Activated CD4-positive, alpha-beta T cell treated with anti-CD3 and anti-CD28 coated beads, Interleukin-2, amount 50 U/mL, for 4 hours (primary cell): ENCODE results near the gene CNPY3.

Source experiments
- DNase-seq, 2 experiments: peaks; one replicate each; pipeline ENCODE4 v3.0.0-alpha.2; 2020

CNPY3 gene

GRCh38 chr6:42984924-42985475 is 55.7 kb downstream of the CNPY3 start:
- no peak for DNase-seq

- no peak for DNase-seq
These were observed 58.5 kb downstream of the CNPY3 start for GRCh38 chr6:42987533-42988451.

- DNase-seq: no peak
These were observed 59.3 kb downstream of the CNPY3 start for GRCh38 chr6:42988486-42989020.
